IMR-90 (cell line): ENCODE data around the gene EPAS1.

Experiments
- BHLHE40 ChIP-seq: fragments of 150-350 bp; IDR thresholded peaks from 2 replicates; pipeline ENCODE4 v1.6.1; 2016; ENCODE audit warnings: mild to moderate bottlenecking, low read depth, low read length
- CTCF ChIP-seq: conservative IDR thresholded peaks from 2 replicates; pipeline ENCODE4 v1.5.1; 2012; ENCODE audit warnings: mild to moderate bottlenecking, low read depth, low read length, improper control_type of control experiment
- MAFK ChIP-seq: IDR thresholded peaks from 2 replicates; pipeline ENCODE4 v1.6.1; 2012; ENCODE audit warnings: low read depth, low read length, improper control_type of control experiment
- POLR2A ChIP-seq: IDR thresholded peaks from 2 replicates; pipeline ENCODE4 v1.6.1; 2012; ENCODE audit warnings: mild to moderate bottlenecking, low read depth, low read length

- TF ChIP-seq MAFK: no peak
- TF ChIP-seq CTCF: no peak
- no peak for TF ChIP-seq POLR2A
- no peak for TF ChIP-seq BHLHE40
Measured at GRCh38 chr2:46277431-46278190, 19.6 kb upstream of the EPAS1 start.
